ENCODE data around the gene TRAIP. TPM values are rescaled to one million over a fixed set of nuclear protein-coding genes. Genes with fewer than 3 reads are reported as not detected.

TRAIP gene
- total and polyA plus RNA-seq, 8 donors = 2.4 to 15.1 (median 11.7) TPM

DNA sequence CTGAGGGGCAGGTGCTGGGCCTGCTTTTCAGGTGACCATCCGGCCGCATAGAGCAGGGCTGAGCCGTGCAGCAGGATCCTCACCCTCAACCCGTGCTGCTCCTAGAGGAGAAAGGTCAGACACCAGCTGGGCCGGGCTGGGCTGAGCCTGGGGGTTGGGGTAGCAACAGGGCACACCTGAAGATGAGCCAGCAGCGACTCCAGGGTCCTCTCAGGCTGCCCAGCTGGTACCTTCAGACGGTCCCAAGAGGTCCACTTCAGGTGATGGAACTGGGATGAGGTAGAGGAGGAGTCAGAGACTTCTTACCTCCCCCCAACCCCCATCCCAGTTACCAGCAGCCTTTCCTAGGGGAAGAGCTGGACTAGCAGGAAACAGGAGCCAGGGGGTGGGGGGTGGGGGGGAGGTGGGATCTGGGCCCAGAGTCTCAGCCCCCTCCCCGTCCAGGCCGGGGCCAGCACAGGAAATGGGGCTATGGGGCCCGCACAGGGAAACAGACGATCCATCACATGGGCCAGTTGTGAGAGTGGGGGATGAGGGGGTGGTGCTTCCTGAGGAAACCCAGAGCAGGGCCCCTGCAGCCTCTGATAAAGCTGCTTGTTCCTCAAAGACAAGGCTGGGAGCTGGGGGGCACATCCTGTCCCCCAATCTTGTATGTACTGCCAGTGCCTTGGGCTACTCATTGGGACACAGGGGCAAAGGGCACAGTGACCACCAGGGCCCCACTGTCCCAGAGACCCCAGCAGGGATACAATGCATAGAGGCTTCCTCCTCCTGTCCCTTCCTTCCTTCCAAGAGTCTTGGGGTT is 50.3 kb downstream of the TRAIP start:
- H3K4me3 ChIP-seq = no peak overlapping the region
- H3K36me3 ChIP-seq = peaks cover 0 to 26% of the 10 kb centered on the region in 2 donors
- DNase-seq (peak in 2 of 4 donors; percentile 85 to 94), ATAC-seq (no peak)
- intact Hi-C loops (cut with DNase I) = no loop called here
- no peaks in the 10 kb centered on the region for H3K9me3 ChIP-seq
- H3K27me3 ChIP-seq = no peaks in the 10 kb centered on the region
- peaks cover 30 to 51% of the 10 kb centered on the region in 2 donors for H3K4me1 ChIP-seq
- no peak for TF ChIP-seq CTCF (IDR thresholded peaks at IDR 0.05)
- H3K27ac ChIP-seq = peak overlapping the region; percentile 89 to 94

DNA sequence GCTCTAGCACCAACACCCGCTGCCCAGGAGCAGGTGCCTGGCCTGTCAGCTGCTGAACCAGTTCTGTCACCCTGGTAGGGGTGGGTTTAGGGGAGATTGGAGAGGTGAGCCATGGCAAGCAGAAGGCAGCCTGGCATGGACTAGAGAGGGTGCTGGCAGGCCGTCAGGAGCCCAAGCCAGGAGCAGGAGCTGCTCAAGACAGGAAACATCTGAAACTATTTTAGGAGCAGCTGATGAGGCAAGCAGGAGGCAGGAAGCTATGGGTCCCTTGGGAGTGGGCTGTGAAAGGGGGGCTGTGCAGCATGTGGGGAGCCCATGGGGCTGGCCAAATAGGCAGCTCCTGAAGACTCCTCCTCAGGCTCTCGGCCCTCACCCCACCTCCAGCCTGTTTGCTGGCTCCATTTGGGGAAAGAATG is 51.0 kb downstream of the TRAIP start:
- Histone ChIP-seq H3K9me3 (no peaks in the 10 kb centered on the region), H3K27ac (peak overlapping the region; percentile 89 to 94), H3K4me1 (peaks cover 30 to 50% of the 10 kb centered on the region in 2 donors), H3K4me3 (no peak overlapping the region), H3K36me3 (peaks cover 0 to 19% of the 10 kb centered on the region in 2 donors), H3K27me3 (no peaks in the 10 kb centered on the region)
- DNase-seq = peak in 3 of 4 donors; percentile 71 to 93 (median 84)
- intact Hi-C loops (cut with DNase I) = no loop called here
- ATAC-seq = peak; percentile 34
- no peak for TF ChIP-seq CTCF (IDR thresholded peaks at IDR 0.05)

DNA sequence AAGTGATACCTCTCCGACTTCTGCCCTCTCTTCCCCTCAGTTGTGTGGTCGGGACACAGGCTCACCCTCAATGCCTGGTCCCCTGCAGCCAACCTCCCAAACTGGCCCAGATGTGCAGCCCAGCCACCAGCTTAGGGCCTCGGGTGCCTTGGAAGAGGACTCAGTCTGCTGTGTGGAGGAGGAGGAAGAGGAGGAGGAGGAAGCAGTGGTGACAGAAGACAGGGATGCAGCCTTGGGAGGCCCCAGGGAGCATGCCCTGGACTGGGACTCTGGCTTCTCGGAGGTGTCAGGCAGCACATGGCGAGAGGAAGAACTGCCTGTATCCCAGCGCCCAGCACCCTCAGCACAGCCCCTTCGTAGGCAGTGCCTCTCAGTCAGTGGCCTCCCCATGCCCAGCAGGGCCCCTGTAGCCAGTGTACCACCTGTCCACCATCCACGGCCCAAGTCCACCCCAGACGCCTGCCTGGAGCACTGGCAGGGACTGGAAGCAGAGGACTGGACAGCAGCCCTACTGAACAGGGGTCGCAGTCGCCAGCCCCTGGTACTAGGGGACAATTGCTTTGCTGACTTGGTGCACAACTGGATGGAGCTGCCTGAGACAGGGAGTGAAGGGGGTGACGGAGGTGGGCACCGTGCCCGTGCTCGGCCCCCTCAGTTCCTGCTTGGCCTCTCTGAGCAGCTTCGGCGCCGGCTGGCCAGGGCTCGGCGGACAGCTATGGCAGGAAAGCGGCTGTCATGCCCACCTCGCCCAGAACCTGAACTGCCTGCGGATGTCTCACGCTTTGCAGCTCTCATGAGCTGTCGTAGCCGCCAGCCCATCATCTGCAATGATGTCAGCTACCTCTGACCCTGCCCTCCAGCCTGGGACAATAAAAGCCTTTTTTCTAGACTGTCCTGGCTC is 52.0 kb downstream of the TRAIP start:
- Histone ChIP-seq H3K27ac (peak overlapping the region; percentile 89 to 94), H3K27me3 (no peaks in the 10 kb centered on the region), H3K4me3 (peak overlapping the region; percentile 88 to 94), H3K4me1 (peaks cover 30 to 50% of the 10 kb centered on the region in 2 donors), H3K9me3 (no peaks in the 10 kb centered on the region), H3K36me3 (peaks cover 0 to 9% of the 10 kb centered on the region in 2 donors)
- ATAC-seq (no peak), DNase-seq (peak in 1 of 4 donors; percentile 19)
- no peak for TF ChIP-seq CTCF (IDR thresholded peaks at IDR 0.05)
- intact Hi-C loops (cut with DNase I) = loop anchor here in 1 of 2 donors (5.0 kb wide), 1 partner anchor 33 kb away; no protein-coding TSS in a partner anchor

- DNase-seq (peak in 2 of 4 donors; percentile 79 to 87), ATAC-seq (no peak)
- intact Hi-C loops (cut with DNase I) = loop anchor here in 1 of 2 donors (5.0 kb wide), 1 partner anchor 34 kb away; no protein-coding TSS in a partner anchor
- Histone ChIP-seq H3K9me3 (no peaks in the 10 kb centered on the region), H3K4me1 (peaks cover 30 to 47% of the 10 kb centered on the region in 2 donors), H3K4me3 (peak overlapping the region; percentile 88 to 94), H3K36me3 (peaks cover 0 to 1% of the 10 kb centered on the region in 2 donors), H3K27ac (peak overlapping the region; percentile 89 to 94), H3K27me3 (no peaks in the 10 kb centered on the region)
- no peak for TF ChIP-seq CTCF (IDR thresholded peaks at IDR 0.05)
These were observed 52.8 kb downstream of the TRAIP start for GRCh38 chr3:49803465-49804140.
